SK-N-MC (cell line): Measurements from ENCODE around the gene ACTL8.

Source experiments
- EZH2 ChIP-seq: fragments of 200-600 bp; sonication (generic); IDR thresholded peaks from one replicate; pipeline ENCODE4 v1.6.1; 2017; ENCODE audit warnings: antibody characterized with exemption
- FOXP2 ChIP-seq: optimal IDR thresholded peaks from 2 replicates; pipeline ENCODE3; 2011; ENCODE audit warnings: mild to moderate bottlenecking, moderate library complexity; ENCODE audit not compliant: insufficient read depth; ENCODE audit errors: extremely low read length, control extremely low read depth
- POLR2AphosphoS5 ChIP-seq: IDR thresholded peaks from 2 replicates; pipeline ENCODE4 v1.6.1; 2012; ENCODE audit warnings: mild to moderate bottlenecking, low read depth, low read length, borderline replicate concordance

DNA sequence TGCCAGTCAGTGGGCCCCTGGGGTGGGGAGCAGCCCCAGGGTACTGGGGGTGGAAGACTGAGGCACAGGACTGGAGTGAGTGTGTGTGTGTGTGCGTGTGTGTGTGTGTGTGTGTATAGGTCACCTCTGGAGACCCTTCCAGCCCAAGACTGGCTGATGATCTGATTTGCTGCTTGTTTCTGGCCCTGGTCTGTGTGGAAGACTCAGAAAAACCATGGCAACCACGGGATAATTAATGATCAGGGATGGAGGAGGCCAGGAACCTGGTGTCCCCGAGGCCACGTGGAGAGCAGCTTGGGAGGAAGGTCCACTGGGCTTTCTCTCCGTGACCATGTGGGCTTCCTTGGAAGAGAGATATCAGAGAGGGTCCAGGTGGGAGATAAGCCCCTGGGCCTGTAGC lies 4.8 kb upstream of the ACTL8 start:
- TF ChIP-seq POLR2AphosphoS5 (no peak), EZH2 (no peak), FOXP2 (no peak)
